H9 (cell line): Measurements from ENCODE around the gene FNDC7. TPM values are rescaled to one million over a fixed set of nuclear protein-coding genes. Genes with fewer than 3 reads are reported as not detected.

ENCODE experiments used
- DNase-seq: peaks from one replicate; pipeline ENCODE4 v3.0.0-alpha.2; 2017
- H2AFZ ChIP-seq: one replicate; pipeline ENCODE4 v1.6.1; 2013; ENCODE audit warnings: mild to moderate bottlenecking, low read length, control low read depth, moderate library complexity
- H2AK5ac ChIP-seq: 2 replicates; pipeline ENCODE4 v1.6.1; 2013; ENCODE audit warnings: low read length, control low read depth, mixed read lengths; ENCODE audit not compliant: insufficient read length
- H2BK120ac ChIP-seq: one replicate; pipeline ENCODE4 v1.6.1; 2013; ENCODE audit warnings: low read depth, mild to moderate bottlenecking, low read length, control low read depth, inconsistent platforms; ENCODE audit not compliant: poor library complexity, severe bottlenecking
- H2BK12ac ChIP-seq: 2 replicates; pipeline ENCODE4 v1.6.1; 2013; ENCODE audit warnings: low read length, control low read depth, mixed read lengths, low read depth; ENCODE audit not compliant: insufficient read length
- H2BK15ac ChIP-seq: 2 replicates; pipeline ENCODE4 v1.6.1; 2013; ENCODE audit warnings: low read depth, low read length, control low read depth
- H2BK20ac ChIP-seq: one replicate; pipeline ENCODE4 v1.6.1; 2013; ENCODE audit warnings: low read depth, mild to moderate bottlenecking, low read length, control low read depth, inconsistent platforms; ENCODE audit not compliant: poor library complexity, severe bottlenecking
- H2BK5ac ChIP-seq: 2 replicates; pipeline ENCODE4 v1.6.1; 2013; ENCODE audit warnings: low read length, control low read depth, mixed read lengths; ENCODE audit not compliant: insufficient read length
- H3K14ac ChIP-seq: 2 replicates; pipeline ENCODE4 v1.6.1; 2013; ENCODE audit warnings: low read length, control low read depth; ENCODE audit not compliant: insufficient read depth
- H3K18ac ChIP-seq: 2 replicates; pipeline ENCODE4 v1.6.1; 2013; ENCODE audit warnings: low read depth, mild to moderate bottlenecking, mixed read lengths, low read length, control low read depth; ENCODE audit not compliant: insufficient read length
- H3K23ac ChIP-seq: 2 replicates; pipeline ENCODE4 v1.6.1; 2013; ENCODE audit warnings: low read length, control low read depth, mixed read lengths, low read depth; ENCODE audit not compliant: insufficient read length
- H3K23me2 ChIP-seq: 2 replicates; pipeline ENCODE4 v1.6.1; 2013; ENCODE audit warnings: low read depth, mild to moderate bottlenecking, mixed read lengths, low read length, control low read depth; ENCODE audit not compliant: insufficient read length, poor library complexity, severe bottlenecking
- H3K27ac ChIP-seq: 2 replicates; pipeline ENCODE4 v1.5.1; 2013; ENCODE audit warnings: low read length, control low read depth, mixed read lengths, low read depth; ENCODE audit not compliant: insufficient read length
- H3K27me3 ChIP-seq: 2 replicates; pipeline ENCODE4 v1.6.1; 2013; ENCODE audit warnings: low read length, control low read depth, inconsistent platforms; ENCODE audit not compliant: insufficient read depth
- H3K4ac ChIP-seq: 2 replicates; pipeline ENCODE4 v1.6.1; 2013; ENCODE audit warnings: low read depth, mild to moderate bottlenecking, control low read depth, inconsistent platforms, low read length, moderate library complexity
- H3K4me1 ChIP-seq: 2 replicates; pipeline ENCODE4 v1.6.1; 2013; ENCODE audit warnings: low read length, control low read depth, inconsistent platforms; ENCODE audit not compliant: insufficient read depth
- H3K4me2 ChIP-seq: 2 replicates; pipeline ENCODE4 v1.6.1; 2013; ENCODE audit warnings: low read length, control low read depth, mixed read lengths; ENCODE audit not compliant: insufficient read length, insufficient read depth
- H3K56ac ChIP-seq: 2 replicates; pipeline ENCODE4 v1.6.1; 2013; ENCODE audit warnings: low read depth, mild to moderate bottlenecking, mixed read lengths, low read length, control low read depth; ENCODE audit not compliant: insufficient read length
- H3K79me1 ChIP-seq: 2 replicates; pipeline ENCODE4 v1.6.1; 2013; ENCODE audit warnings: low read depth, mild to moderate bottlenecking, moderate library complexity, low read length, control low read depth, inconsistent platforms; ENCODE audit not compliant: insufficient read depth, poor library complexity, severe bottlenecking
- H3K79me2 ChIP-seq: 2 replicates; pipeline ENCODE4 v1.6.1; 2013; ENCODE audit warnings: low read length, control low read depth, inconsistent platforms; ENCODE audit not compliant: insufficient read depth
- H3K9ac ChIP-seq: 2 replicates; pipeline ENCODE4 v1.6.1; 2013; ENCODE audit warnings: low read length, control low read depth, mixed read lengths; ENCODE audit not compliant: insufficient read length; ENCODE audit errors: extremely low read depth
- H3K9me3 ChIP-seq: one replicate; pipeline ENCODE4 v1.6.1; 2013; ENCODE audit warnings: low read depth, low read length, inconsistent platforms; ENCODE audit not compliant: control insufficient read depth
- H3T11ph ChIP-seq: one replicate; pipeline ENCODE4 v1.6.1; 2013; ENCODE audit warnings: mild to moderate bottlenecking, low read length, control low read depth, inconsistent platforms
- H4K20me1 ChIP-seq: one replicate; pipeline ENCODE4 v1.6.1; 2013; ENCODE audit not compliant: control insufficient read depth, insufficient read length, insufficient read depth
- H4K5ac ChIP-seq: 2 replicates; pipeline ENCODE4 v1.6.1; 2013; ENCODE audit warnings: low read depth, mild to moderate bottlenecking, mixed read lengths, low read length, control low read depth; ENCODE audit not compliant: insufficient read length
- H4K8ac ChIP-seq: replicated peaks from 2 replicates; pipeline ENCODE4 v1.6.1; 2013; ENCODE audit warnings: low read length, control low read depth, mixed read lengths, low read depth; ENCODE audit not compliant: insufficient read length
- H4K91ac ChIP-seq: 2 replicates; pipeline ENCODE4 v1.6.1; 2013; ENCODE audit warnings: low read depth, mild to moderate bottlenecking, moderate library complexity, mixed read lengths, low read length, control low read depth; ENCODE audit not compliant: insufficient read length
- H3K27ac Mint-ChIP-seq, 3 experiments: 2 replicates in 2 of 3; 3 replicates in 1 of 3; pipeline ENCODE4 v1.8.0; 2020 to 2021; ENCODE audit warnings: mixed read lengths in 3 of 3, mild to moderate bottlenecking in 1 of 3, moderate library complexity in 1 of 3
- H3K27me3 Mint-ChIP-seq: 2 replicates; pipeline ENCODE4 v1.8.0; 2021; ENCODE audit warnings: low read depth, mild to moderate bottlenecking, moderate library complexity, mixed read lengths
- H3K36me3 Mint-ChIP-seq, 3 experiments: 2 replicates in 2 of 3; 3 replicates in 1 of 3; pipeline ENCODE4 v1.8.0; 2020 to 2021; ENCODE audit warnings: low read depth in 3 of 3, mixed read lengths in 3 of 3; ENCODE audit not compliant: insufficient read depth in 1 of 3
- H3K4me1 Mint-ChIP-seq, 2 experiments: 2 replicates each; pipeline ENCODE4 v1.8.0; 2020; ENCODE audit warnings: mixed read lengths in 2 of 2
- H3K4me3 Mint-ChIP-seq, 2 experiments: 2 replicates in 1 of 2; 3 replicates in 1 of 2; pipeline ENCODE4 v1.8.0; 2020 to 2021; ENCODE audit warnings: mild to moderate bottlenecking in 2 of 2, mixed read lengths in 2 of 2, moderate library complexity in 1 of 2
- H3K9me3 Mint-ChIP-seq, 2 experiments: 2 replicates in 1 of 2; 3 replicates in 1 of 2; pipeline ENCODE4 v1.8.0; 2020; ENCODE audit warnings: mild to moderate bottlenecking in 2 of 2, mixed read lengths in 2 of 2, moderate library complexity in 1 of 2
- WGBS: extraction: QIAGEN DNeasy Blood & Tissue Kit; methylation state at CpG from one replicate; pipeline ENCODE4 v1.1.7; 2013; ENCODE audit warnings: missing lambda C conversion rate, low lambda C conversion rate, mixed read lengths; ENCODE audit not compliant: insufficient read length; ENCODE audit errors: extremely low coverage; 5-methylcytosine and 5-hydroxymethylcytosine counted together
- total RNA-seq: library from RNA; stranded (reverse); gene quantifications from 2 replicates; pipeline ENCODE4 v1.2.1, GENCODE V29; 2021
- TF ChIP-seq, protein P1 (sequence below): fragments of 200-600 bp; sonication (generic); conservative IDR thresholded peaks from 3 replicates; pipeline ENCODE4 v1.8.0; 2021; ENCODE audit warnings: antibody characterized with exemption, mild to moderate bottlenecking

The FNDC7 gene
- total RNA-seq, 1 experiment from 2014 or later = 0.13 TPM

- no peaks in the 10 kb centered on the region for H3K79me2 ChIP-seq
- H4K91ac ChIP-seq = no peak overlapping the region
- no peaks in the 10 kb centered on the region for H3K27me3 ChIP-seq
- no peak overlapping the region for H3T11ph ChIP-seq
- no peak overlapping the region for H4K8ac ChIP-seq
- no peak overlapping the region for H3K9ac ChIP-seq
- no peak overlapping the region for H2AK5ac ChIP-seq
- no peak overlapping the region for H3K27ac ChIP-seq
- no peak overlapping the region for H2AFZ ChIP-seq
- no peaks in the 10 kb centered on the region for H3K79me1 ChIP-seq
- H2BK12ac ChIP-seq = no peak overlapping the region
- H2BK5ac ChIP-seq = no peak overlapping the region
- H3K27me3 Mint-ChIP-seq = peaks cover 1% of the 10 kb centered on the region
- H4K20me1 ChIP-seq = no peaks in the 10 kb centered on the region
- H3K9me3 Mint-ChIP-seq = no peaks in the 10 kb centered on the region
- H3K4me2 ChIP-seq = no peak overlapping the region
- no peaks in the 10 kb centered on the region for H3K23me2 ChIP-seq
- H3K36me3 Mint-ChIP-seq = peaks cover 0 to 9% (median 0%) of the 10 kb centered on the region in 3 experiments; a peak in 2 of 7 replicates
- H4K5ac ChIP-seq = no peak overlapping the region
- no peak overlapping the region for H2BK15ac ChIP-seq
- H3K23ac ChIP-seq = no peak overlapping the region
- no peak for DNase-seq
- no peak overlapping the region for H3K18ac ChIP-seq
- no peaks in the 10 kb centered on the region for H3K9me3 ChIP-seq
- TF ChIP-seq, protein P1, sequence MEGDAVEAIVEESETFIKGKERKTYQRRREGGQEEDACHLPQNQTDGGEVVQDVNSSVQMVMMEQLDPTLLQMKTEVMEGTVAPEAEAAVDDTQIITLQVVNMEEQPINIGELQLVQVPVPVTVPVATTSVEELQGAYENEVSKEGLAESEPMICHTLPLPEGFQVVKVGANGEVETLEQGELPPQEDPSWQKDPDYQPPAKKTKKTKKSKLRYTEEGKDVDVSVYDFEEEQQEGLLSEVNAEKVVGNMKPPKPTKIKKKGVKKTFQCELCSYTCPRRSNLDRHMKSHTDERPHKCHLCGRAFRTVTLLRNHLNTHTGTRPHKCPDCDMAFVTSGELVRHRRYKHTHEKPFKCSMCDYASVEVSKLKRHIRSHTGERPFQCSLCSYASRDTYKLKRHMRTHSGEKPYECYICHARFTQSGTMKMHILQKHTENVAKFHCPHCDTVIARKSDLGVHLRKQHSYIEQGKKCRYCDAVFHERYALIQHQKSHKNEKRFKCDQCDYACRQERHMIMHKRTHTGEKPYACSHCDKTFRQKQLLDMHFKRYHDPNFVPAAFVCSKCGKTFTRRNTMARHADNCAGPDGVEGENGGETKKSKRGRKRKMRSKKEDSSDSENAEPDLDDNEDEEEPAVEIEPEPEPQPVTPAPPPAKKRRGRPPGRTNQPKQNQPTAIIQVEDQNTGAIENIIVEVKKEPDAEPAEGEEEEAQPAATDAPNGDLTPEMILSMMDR = no peak
- no peak overlapping the region for H3K56ac ChIP-seq
- H3K14ac ChIP-seq = no peak overlapping the region
- no peak overlapping the region for H2BK120ac ChIP-seq
- H3K4me1 ChIP-seq = no peaks in the 10 kb centered on the region
- no peak overlapping the region for H3K27ac Mint-ChIP-seq
- WGBS = no CpG with 5 or more reads among the region's 3 CpGs
- H3K4me3 Mint-ChIP-seq = no peak overlapping the region
- H3K4me1 Mint-ChIP-seq = peaks cover 0 to 6% of the 10 kb centered on the region in 2 experiments; a peak in 2 of 4 replicates
- no peak overlapping the region for H3K4ac ChIP-seq
- H2BK20ac ChIP-seq = no peak overlapping the region
Observed at GRCh38 chr1:108706643-108707042, 6.1 kb upstream of the FNDC7 start.
